ENCODE measurements around the gene EXOC6.
A peak's percentile ranks its signal among the peaks of the same experiment; 100 is the strongest.

EXOC6 gene

DNA sequence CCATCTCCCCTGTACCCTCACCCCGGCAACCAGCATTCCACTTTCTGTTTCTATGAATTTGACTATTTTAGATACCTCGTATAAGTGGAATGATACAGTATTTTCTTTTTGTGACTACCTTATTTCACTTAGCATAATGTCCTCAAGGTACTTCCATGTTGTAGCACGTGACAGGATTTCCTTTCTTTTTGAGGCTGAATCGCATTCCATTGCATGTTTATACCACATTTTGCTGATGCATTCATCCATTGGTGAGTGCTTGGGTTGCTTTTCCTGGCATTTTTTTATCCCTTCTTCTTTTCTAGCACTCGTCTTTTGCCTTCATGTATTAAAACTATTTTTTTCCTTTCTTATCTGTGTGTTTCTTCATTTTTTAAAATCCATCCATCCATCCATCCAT, 22.3 kb upstream of the EXOC6 start:
- TF ChIP-seq ZNF274 (IDR thresholded peaks at IDR 0.05; ENCODE audit: low read depth, low read length), result no peak
- no peak overlapping the region for H3K4me3 ChIP-seq (ENCODE audit: low read length)

DNA sequence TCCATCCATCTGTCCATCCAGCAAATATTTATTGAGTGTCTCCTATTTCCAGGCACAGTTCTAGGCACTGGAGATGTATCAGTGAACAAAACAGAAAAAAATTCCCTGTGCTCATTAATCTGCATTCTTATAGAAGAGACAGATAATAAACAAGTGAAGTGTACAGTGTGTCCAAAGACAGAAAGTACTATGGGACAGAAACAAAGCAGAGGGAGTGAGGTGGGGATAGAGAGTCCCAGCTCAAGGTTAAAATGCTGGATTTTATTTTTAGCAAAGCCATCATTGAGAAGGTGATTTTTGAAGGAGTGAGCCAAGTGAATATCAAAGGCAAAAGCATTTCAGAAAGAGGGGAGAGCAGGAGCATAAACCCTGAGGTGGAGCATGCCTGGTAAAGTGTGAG, 21.8 kb upstream of the EXOC6 start:
- no peak for TF ChIP-seq ZNF274 (IDR thresholded peaks at IDR 0.05; ENCODE audit: low read depth, low read length)
- H3K4me3 ChIP-seq (ENCODE audit: low read length), result no peak overlapping the region

DNA sequence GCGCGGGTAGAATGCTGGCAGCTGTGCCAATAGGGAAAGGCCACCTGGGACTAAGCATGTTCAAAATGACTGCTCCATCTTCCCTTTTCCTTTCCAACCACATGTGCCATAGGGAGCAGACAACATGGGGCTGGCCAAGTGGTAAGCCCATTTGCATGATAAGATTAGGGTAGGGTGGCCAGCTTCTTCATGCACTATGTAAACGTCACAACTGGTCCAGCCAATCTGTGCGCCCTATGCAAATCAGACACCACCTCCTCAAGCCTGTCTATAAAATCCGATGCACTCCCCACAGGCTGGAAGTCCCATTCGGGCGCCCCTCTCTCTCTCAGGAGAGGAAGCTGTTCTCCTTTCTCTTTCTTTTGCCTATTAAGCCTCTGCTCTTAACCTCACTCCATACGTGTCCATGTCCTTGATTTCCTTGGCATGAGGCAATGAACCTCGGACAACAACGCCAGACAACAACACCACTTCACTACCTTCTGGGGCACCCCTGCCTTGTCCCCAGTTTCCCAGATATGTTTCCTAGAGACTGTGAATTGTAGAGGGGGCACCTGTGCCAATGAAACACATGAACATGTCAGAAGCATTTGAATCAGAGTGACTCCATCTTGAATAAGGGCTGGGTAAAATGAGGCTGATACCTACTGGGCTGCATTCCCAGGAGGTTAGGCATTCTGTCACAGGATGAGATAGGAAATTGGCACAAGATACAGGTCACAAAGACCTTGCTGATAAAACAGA, 19.1 kb upstream of the EXOC6 start:
- no peak for TF ChIP-seq ZNF274 (IDR thresholded peaks at IDR 0.05; ENCODE audit: low read depth, low read length)
- no peak overlapping the region for H3K4me3 ChIP-seq (ENCODE audit: low read length)

DNA sequence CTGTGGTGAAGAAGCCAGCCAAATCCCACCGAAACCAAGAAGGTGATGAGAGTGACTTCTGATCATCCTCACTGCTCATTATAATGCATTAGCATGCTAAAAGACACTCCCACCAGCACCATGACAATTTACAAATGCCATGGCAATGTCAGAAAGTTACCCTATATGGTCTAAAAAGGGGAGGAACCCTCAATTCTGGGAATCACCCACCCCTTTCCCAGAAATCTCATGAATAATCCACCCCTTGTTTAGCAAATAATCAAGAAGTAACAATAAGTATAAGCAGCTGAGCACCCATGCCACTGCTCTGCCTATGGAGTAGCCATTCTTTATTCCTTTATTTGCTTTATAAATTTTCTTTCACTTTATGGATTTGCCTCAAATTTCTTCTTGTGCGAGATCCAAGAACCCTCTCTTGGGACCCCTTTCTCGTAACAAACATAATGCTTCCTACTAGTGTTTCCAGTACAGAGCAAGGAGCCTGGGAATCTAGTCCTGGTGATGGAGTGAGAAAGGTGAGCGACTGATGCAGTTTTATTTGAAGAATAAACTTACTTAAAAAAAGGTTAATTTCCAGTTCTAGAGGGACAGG, 18.4 kb upstream of the EXOC6 start:
- TF ChIP-seq ZNF274 (IDR thresholded peaks at IDR 0.05; ENCODE audit: low read depth, low read length), result no peak
- H3K4me3 ChIP-seq (ENCODE audit: low read length), result no peak overlapping the region

- no peak overlapping the region; the same call in 1 of the 2 replicates for H3K4me3 ChIP-seq (ENCODE audit: low read length)
- no peak for TF ChIP-seq ZNF274 (IDR thresholded peaks at IDR 0.05; ENCODE audit: low read depth, low read length)
Measured at GRCh38 chr10:92830478-92831389, 17.6 kb upstream of the EXOC6 start.

- no peak for TF ChIP-seq ZNF274 (IDR thresholded peaks at IDR 0.05; ENCODE audit: low read depth, low read length)
- no peak overlapping the region for H3K4me3 ChIP-seq (ENCODE audit: low read length)
Measured at GRCh38 chr10:92832121-92832520, 16.2 kb upstream of the EXOC6 start.

GRCh38 chr10:92832998-92833650, 15.2 kb upstream of the EXOC6 start:
- no peak for TF ChIP-seq ZNF274 (IDR thresholded peaks at IDR 0.05; ENCODE audit: low read depth, low read length)
- H3K4me3 ChIP-seq (ENCODE audit: low read length), result no peak overlapping the region

DNA sequence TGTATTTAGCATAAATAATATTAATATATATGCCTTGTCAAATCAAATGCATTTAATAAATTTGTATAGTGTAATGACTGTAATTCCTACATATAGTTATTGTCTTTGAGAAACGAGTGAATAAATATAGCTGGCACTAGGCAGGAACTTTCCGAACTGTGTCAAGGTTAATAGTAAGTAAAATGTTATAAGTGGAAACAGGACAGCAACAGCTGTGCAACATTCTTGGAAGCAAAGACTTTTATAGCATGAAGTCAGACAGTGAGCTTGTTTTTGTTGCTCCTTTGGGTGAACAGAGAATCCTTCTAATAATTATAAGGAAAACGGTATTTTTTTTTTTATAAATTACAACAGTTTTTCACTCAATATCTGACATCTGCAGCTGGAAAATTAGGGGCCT, 14.0 kb upstream of the EXOC6 start:
- H3K4me3 ChIP-seq (ENCODE audit: low read length), result no peak overlapping the region
- TF ChIP-seq ZNF274 (IDR thresholded peaks at IDR 0.05; ENCODE audit: low read depth, low read length), result no peak

DNA sequence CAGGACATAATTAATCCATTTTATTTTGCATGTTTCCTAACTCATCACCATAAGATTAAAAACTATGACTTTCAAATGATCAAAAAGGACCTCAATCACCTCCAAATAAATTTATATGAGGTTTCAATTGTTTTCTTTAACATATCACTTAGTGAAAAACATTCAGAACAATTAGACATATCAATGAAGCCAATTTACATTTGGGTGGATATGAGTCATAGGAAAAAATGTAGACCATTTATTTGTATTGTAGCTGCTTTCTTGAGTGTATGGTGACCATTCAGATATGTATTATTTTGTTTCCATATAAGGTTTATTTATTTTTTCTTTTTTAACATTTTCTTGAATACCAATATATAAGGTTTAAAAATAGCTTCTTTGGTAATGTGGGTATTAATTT, 13.3 kb upstream of the EXOC6 start:
- TF ChIP-seq ZNF274 (IDR thresholded peaks at IDR 0.05; ENCODE audit: low read depth, low read length), result no peak
- no peak overlapping the region for H3K4me3 ChIP-seq (ENCODE audit: low read length)

DNA sequence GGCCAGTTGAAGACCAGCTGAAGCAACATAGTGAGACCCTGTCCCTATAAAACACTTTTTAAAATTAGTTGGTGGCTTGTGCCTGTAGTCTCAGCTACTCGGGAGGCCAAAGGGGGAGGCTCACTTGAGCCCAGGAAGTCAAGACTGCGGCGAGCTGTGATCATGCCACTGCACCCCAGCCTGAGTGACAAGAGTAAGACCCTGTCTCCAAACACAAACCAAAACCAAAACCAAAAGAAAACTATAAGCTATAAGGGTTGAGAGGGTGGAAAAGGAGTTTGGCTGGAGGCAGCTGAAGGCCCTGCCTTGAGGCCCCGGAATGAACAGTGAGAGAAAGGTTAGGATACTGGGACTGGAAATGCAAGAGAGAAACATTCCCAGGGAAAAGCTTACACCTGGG, 10.9 kb upstream of the EXOC6 start:
- no peak for TF ChIP-seq ZNF274 (IDR thresholded peaks at IDR 0.05; ENCODE audit: low read depth, low read length)

GRCh38 chr10:92839191-92840085, 8.9 kb upstream of the EXOC6 start:
- no peak overlapping the region for H3K4me3 ChIP-seq (ENCODE audit: low read length)
- no peak for TF ChIP-seq ZNF274 (IDR thresholded peaks at IDR 0.05; ENCODE audit: low read depth, low read length)

More for the DNA sequence above, 10.9 kb upstream of the EXOC6 start:
- H3K4me3 ChIP-seq (ENCODE audit: low read length), result no peak overlapping the region

GRCh38 chr10:92844746-92845145, 3.6 kb upstream of the EXOC6 start:
- no peak for TF ChIP-seq ZNF274 (IDR thresholded peaks at IDR 0.05; ENCODE audit: low read depth, low read length)
- no peak overlapping the region for H3K4me3 ChIP-seq (ENCODE audit: low read length)

DNA sequence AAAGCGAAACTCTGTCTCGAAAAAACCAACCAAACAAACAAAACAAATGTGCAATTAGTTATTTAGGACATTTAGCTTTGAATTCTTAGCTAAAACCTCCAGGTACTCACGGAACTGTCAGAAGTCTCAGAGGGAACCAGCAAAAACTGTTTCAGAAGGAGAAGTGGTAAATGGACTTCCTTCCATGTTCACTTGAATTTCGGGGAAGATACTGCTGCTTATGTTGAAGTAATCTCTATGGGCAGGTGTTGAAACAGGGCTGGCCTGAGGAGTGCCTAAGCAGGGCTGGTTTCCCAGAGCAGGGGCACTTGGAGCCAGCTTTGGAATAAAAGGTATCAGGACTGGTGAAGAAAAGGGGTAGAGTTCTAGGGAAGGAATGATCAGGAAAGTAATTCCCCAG, 2.4 kb upstream of the EXOC6 start:
- no peak for TF ChIP-seq ZNF274 (IDR thresholded peaks at IDR 0.05; ENCODE audit: low read depth, low read length)
- peak overlapping the region; percentile 16; the same call in 1 of the 2 replicates for H3K4me3 ChIP-seq (ENCODE audit: low read length)

Measured in GM08714 (cell line).